Vagina (tissue), 2 donors: ENCODE data around the gene CLIC5. TPM values are rescaled to one million over a fixed set of nuclear protein-coding genes. Genes with fewer than 3 reads are reported as not detected.

Source experiments
- DNase-seq, 2 donors: peaks; one replicate each; pipeline ENCODE4 v3.0.0-alpha.2; 2017; ENCODE audit errors: extremely low spot score in 2 of 2
- H3K27ac ChIP-seq: fragments of 200-600 bp; sonication (generic); one replicate; pipeline ENCODE4 v1.5.1; 2019
- H3K27me3 ChIP-seq: fragments of 200-600 bp; sonication (generic); one replicate; pipeline ENCODE4 v1.5.1; 2019
- H3K36me3 ChIP-seq, 2 donors: fragments of 200-600 bp; sonication (generic); one replicate each; pipeline ENCODE4 v1.5.1; 2017 to 2019
- H3K4me1 ChIP-seq: fragments of 200-600 bp; sonication (generic); one replicate; pipeline ENCODE4 v1.5.1; 2019
- H3K4me3 ChIP-seq, 2 donors: fragments of 200-600 bp; sonication (generic); 1 replicate in 1 of 2; 2 replicates in 1 of 2; pipeline ENCODE4 v1.5.1; 2016 to 2019
- H3K9me3 ChIP-seq: fragments of 200-600 bp; sonication (generic); one replicate; pipeline ENCODE4 v1.5.1; 2019
- CTCF ChIP-seq, 3 experiments: fragments of 450-650 bp in 2 of 3; fragments of 200-600 bp in 1 of 3; sonication (generic) in 1 of 3; IDR thresholded peaks; one replicate each; pipeline ENCODE4 v1.5.1; 2017 to 2019; ENCODE audit warnings: antibody characterized with exemption in 3 of 3, mild to moderate bottlenecking in 2 of 3, moderate library complexity in 2 of 3
- POLR2A ChIP-seq, 2 donors: fragments of 450-650 bp; IDR thresholded peaks; one replicate each; pipeline ENCODE4 v1.6.1; 2017; ENCODE audit warnings: antibody characterized with exemption in 2 of 2, mild to moderate bottlenecking in 2 of 2, moderate library complexity in 2 of 2
- POLR2AphosphoS5 ChIP-seq, 2 donors: sonication (generic); formaldehyde crosslinking; IDR thresholded peaks; one replicate each; pipeline ENCODE4 v1.9.0; 2017; ENCODE audit warnings: antibody characterized with exemption in 2 of 2, mild to moderate bottlenecking in 2 of 2, low read depth in 1 of 2; ENCODE audit not compliant: insufficient read depth in 1 of 2
- intact Hi-C: fragments of 100-400 bp; cut with DNase I; formaldehyde crosslinking; loops from one replicate; pipeline ENCODE4 v1.15.1; 2023
- total RNA-seq: library from RNA; depleted of rRNA; stranded (reverse); fragments of >200 nt; gene quantifications from one replicate; pipeline ENCODE4 v1.2.3, GENCODE V29; 2016

The CLIC5 gene
- total RNA-seq, 1 donor from 2014 or later: 3.4 TPM

GRCh38 chr6:45947807-45948206 is 67.9 kb downstream of the CLIC5 start:
- Histone ChIP-seq H3K36me3 (no peaks in the 10 kb centered on the region), H3K4me3 (no peak overlapping the region), H3K9me3 (no peaks in the 10 kb centered on the region), H3K4me1 (peaks cover 23% of the 10 kb centered on the region), H3K27me3 (no peaks in the 10 kb centered on the region), H3K27ac (no peak overlapping the region)
- TF ChIP-seq CTCF (IDR thresholded peaks at IDR 0.05) (no peak), POLR2AphosphoS5 (IDR thresholded peaks at IDR 0.05; ENCODE audit: insufficient read depth in 1 of 2, low read depth in 1 of 2) (no peak), POLR2A (IDR thresholded peaks at IDR 0.05) (no peak)
- intact Hi-C loops: no loop called here
- no peak for DNase-seq

DNA sequence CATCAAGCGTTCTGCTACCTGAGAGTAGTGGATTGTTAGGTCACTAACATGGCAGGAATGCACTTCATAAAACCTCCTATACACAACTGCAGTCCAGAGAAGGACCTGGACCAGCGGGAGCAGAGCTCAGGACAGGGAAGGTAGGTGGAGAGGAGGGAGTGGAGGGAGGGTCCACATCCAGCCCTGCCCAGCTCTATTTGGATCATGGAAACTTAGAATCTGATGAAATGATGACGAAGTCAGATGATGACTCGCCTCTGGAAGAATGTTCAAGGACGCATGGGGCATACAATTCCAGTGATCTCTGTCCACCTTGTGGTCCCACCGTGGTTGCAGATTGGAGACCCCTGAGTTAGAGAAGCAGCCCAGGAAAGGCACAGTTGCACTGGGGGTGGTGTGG is 68.8 kb downstream of the CLIC5 start:
- no peak for DNase-seq
- Histone ChIP-seq H3K27me3 (no peaks in the 10 kb centered on the region), H3K27ac (no peak overlapping the region), H3K4me1 (peaks cover 22% of the 10 kb centered on the region), H3K4me3 (no peak overlapping the region), H3K9me3 (no peaks in the 10 kb centered on the region), H3K36me3 (no peaks in the 10 kb centered on the region)
- TF ChIP-seq CTCF (IDR thresholded peaks at IDR 0.05): no peak
- no peak for TF ChIP-seq POLR2A (IDR thresholded peaks at IDR 0.05)
- no peak for TF ChIP-seq POLR2AphosphoS5 (IDR thresholded peaks at IDR 0.05; ENCODE audit: insufficient read depth in 1 of 2, low read depth in 1 of 2)
- intact Hi-C loops: no loop called here

GRCh38 chr6:45946352-45946751 is 69.3 kb downstream of the CLIC5 start:
- H3K9me3 ChIP-seq: no peaks in the 10 kb centered on the region
- intact Hi-C loops: no loop called here
- H3K4me1 ChIP-seq: peaks cover 17% of the 10 kb centered on the region
- H3K27ac ChIP-seq: no peak overlapping the region
- no peak for DNase-seq
- no peaks in the 10 kb centered on the region for H3K27me3 ChIP-seq
- no peak overlapping the region for H3K4me3 ChIP-seq
- peak in 1 of 3 experiments; percentile 19 for TF ChIP-seq CTCF (IDR thresholded peaks at IDR 0.05)
- TF ChIP-seq POLR2A (IDR thresholded peaks at IDR 0.05): no peak
- no peaks in the 10 kb centered on the region for H3K36me3 ChIP-seq

- H3K27ac ChIP-seq: no peak overlapping the region
- TF ChIP-seq CTCF (IDR thresholded peaks at IDR 0.05) (no peak), POLR2AphosphoS5 (IDR thresholded peaks at IDR 0.05; ENCODE audit: insufficient read depth in 1 of 2, low read depth in 1 of 2) (no peak), POLR2A (IDR thresholded peaks at IDR 0.05) (no peak)
- H3K36me3 ChIP-seq: no peaks in the 10 kb centered on the region
- H3K4me3 ChIP-seq: no peak overlapping the region
- no peak for DNase-seq
- H3K4me1 ChIP-seq: peaks cover 14% of the 10 kb centered on the region
- H3K27me3 ChIP-seq: no peaks in the 10 kb centered on the region
- intact Hi-C loops: no loop called here
- no peaks in the 10 kb centered on the region for H3K9me3 ChIP-seq
Measured at GRCh38 chr6:45942953-45943352, 72.7 kb downstream of the CLIC5 start.

DNA sequence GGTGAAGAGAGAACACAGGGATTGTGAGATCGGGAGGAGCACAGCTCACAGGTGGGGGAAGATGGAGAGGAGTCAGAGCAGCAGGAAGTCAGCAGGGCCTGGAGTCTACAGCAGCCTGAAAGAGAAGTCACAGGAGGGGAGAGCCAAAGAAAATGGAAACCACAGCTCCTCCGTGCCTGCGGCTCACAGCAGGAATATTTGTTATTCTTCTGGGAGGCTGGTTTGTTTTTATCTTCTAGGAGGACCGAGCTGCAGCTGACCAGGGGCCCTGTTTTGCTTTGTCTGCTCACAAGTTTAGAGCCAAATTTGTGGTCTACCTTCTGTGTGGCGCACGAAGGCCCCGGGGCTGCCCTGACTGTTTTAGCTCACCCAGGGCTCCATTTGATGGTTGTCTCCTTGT is 81.8 kb downstream of the CLIC5 start:
- Histone ChIP-seq H3K27me3 (no peaks in the 10 kb centered on the region), H3K36me3 (no peaks in the 10 kb centered on the region), H3K4me3 (no peak overlapping the region), H3K4me1 (peaks cover 4% of the 10 kb centered on the region), H3K9me3 (no peaks in the 10 kb centered on the region), H3K27ac (no peak overlapping the region)
- no peak for TF ChIP-seq POLR2A (IDR thresholded peaks at IDR 0.05)
- no peak for TF ChIP-seq CTCF (IDR thresholded peaks at IDR 0.05)
- TF ChIP-seq POLR2AphosphoS5 (IDR thresholded peaks at IDR 0.05; ENCODE audit: insufficient read depth in 1 of 2, low read depth in 1 of 2): no peak
- DNase-seq: no peak
- intact Hi-C loops: no loop called here
